Measurements from ENCODE around the gene PMEL. TPM values are rescaled to one million over a fixed set of nuclear protein-coding genes. Genes with fewer than 3 reads are reported as not detected.

Gene PMEL
- total RNA-seq, 1 experiment from 2014 or later = 72.2 TPM

DNA sequence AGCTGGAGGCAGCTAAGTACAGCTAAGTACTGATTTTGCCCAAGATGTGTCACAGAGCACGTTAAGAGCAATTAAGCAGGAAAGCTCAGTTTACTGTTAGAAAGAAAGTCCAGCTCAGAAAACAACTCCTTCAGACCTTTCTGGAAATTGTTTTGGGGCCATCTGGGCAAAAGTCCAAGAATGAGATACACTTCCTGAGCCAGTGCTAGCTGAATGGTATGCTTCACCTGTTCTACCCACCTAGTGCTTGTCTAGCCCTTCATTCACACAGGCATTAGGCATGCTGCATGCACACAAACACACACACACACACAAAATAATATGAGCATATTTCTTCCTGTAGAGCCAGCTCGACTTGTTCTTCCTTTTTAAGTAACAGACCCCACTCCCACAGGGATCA is 48.4 kb upstream of the PMEL start:
- Mint-ChIP-seq H3K27me3 (ENCODE audit: low read depth) (no peaks in the 10 kb centered on the region), H3K4me3 (no peak overlapping the region), H3K9me3 (no peaks in the 10 kb centered on the region), H3K27ac (peak overlapping the region; percentile 66; the same call in 1 of the 2 replicates), H3K36me3 (0 out of 2 replicates have a peak, but pooled peaks cover 5% of the 10 kb centered on the region), H3K4me1 (0 out of 2 replicates have a peak, but pooled peaks cover under 1% of the 10 kb centered on the region)
- ATAC-seq = no peak
- no peak for DNase-seq (ENCODE audit: low spot score)
- POLR2A ChIA-PET = interaction anchor here (0.7 kb wide), 1 partner anchor 256 kb away, joined by 3 read pairs; no protein-coding TSS in a partner anchor
- CTCF ChIA-PET = interaction anchor here (1.0 to 1.3 kb wide), 5 partner anchors 15 to 193 kb away, joined by 3 to 5 read pairs (median 3); partner anchors contain the start of genes RAB5B and SUOX
- TF ChIP-seq TEAD1 (CRISPR knock-in tag; IDR thresholded peaks at IDR 0.05) (no peak), SMAD3 (CRISPR knock-in tag; IDR thresholded peaks at IDR 0.05; ENCODE audit: borderline replicate concordance) (no peak), NFYB (CRISPR knock-in tag; conservative IDR thresholded peaks at IDR 0.05; ENCODE audit: low read depth) (no peak), ZNF317 (CRISPR knock-in tag; IDR thresholded peaks at IDR 0.05; ENCODE audit: borderline replicate concordance, low read depth) (no peak), ETV6 (CRISPR knock-in tag; IDR thresholded peaks at IDR 0.05) (no peak), ZBTB21 (CRISPR knock-in tag; IDR thresholded peaks at IDR 0.05; ENCODE audit: borderline replicate concordance) (no peak), NR3C1 (CRISPR knock-in tag; conservative IDR thresholded peaks at IDR 0.05; ENCODE audit: low read depth) (no peak), NR1H2 (CRISPR knock-in tag; IDR thresholded peaks at IDR 0.05) (no peak), ELF4 (CRISPR knock-in tag; IDR thresholded peaks at IDR 0.05; ENCODE audit: low read depth) (no peak)
- TF ChIP-seq, protein P1, sequence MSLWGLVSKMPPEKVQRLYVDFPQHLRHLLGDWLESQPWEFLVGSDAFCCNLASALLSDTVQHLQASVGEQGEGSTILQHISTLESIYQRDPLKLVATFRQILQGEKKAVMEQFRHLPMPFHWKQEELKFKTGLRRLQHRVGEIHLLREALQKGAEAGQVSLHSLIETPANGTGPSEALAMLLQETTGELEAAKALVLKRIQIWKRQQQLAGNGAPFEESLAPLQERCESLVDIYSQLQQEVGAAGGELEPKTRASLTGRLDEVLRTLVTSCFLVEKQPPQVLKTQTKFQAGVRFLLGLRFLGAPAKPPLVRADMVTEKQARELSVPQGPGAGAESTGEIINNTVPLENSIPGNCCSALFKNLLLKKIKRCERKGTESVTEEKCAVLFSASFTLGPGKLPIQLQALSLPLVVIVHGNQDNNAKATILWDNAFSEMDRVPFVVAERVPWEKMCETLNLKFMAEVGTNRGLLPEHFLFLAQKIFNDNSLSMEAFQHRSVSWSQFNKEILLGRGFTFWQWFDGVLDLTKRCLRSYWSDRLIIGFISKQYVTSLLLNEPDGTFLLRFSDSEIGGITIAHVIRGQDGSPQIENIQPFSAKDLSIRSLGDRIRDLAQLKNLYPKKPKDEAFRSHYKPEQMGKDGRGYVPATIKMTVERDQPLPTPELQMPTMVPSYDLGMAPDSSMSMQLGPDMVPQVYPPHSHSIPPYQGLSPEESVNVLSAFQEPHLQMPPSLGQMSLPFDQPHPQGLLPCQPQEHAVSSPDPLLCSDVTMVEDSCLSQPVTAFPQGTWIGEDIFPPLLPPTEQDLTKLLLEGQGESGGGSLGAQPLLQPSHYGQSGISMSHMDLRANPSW (CRISPR knock-in tag; conservative IDR thresholded peaks at IDR 0.05; ENCODE audit: low read depth) = no peak

GRCh38 chr12:56013482-56013881 is 47.6 kb upstream of the PMEL start:
- POLR2A ChIA-PET = interaction anchor here (0.7 kb wide), 1 partner anchor 256 kb away, joined by 3 read pairs; no protein-coding TSS in a partner anchor
- no peak overlapping the region for H3K4me3 Mint-ChIP-seq
- H3K27ac Mint-ChIP-seq = no peak overlapping the region
- peaks cover 4% of the 10 kb centered on the region for H3K4me1 Mint-ChIP-seq
- CTCF ChIA-PET = interaction anchor here (1.0 to 1.3 kb wide), 4 partner anchors 16 to 192 kb away, joined by 3 to 5 read pairs (median 4); partner anchors contain the start of genes RAB5B and SUOX
- DNase-seq (ENCODE audit: low spot score) (no peak), ATAC-seq (no peak)
- no peaks in the 10 kb centered on the region for H3K27me3 Mint-ChIP-seq (ENCODE audit: low read depth)
- 0 out of 2 replicates have a peak, but pooled peaks cover 5% of the 10 kb centered on the region for H3K36me3 Mint-ChIP-seq
- H3K9me3 Mint-ChIP-seq = no peaks in the 10 kb centered on the region
- TF ChIP-seq KAT7 (CRISPR knock-in tag; IDR thresholded peaks at IDR 0.05; ENCODE audit: borderline replicate concordance) (no peak), ZNF671 (CRISPR knock-in tag; IDR thresholded peaks at IDR 0.05) (no peak), ZNF263 (CRISPR knock-in tag; IDR thresholded peaks at IDR 0.05; ENCODE audit: low read depth) (no peak), MAX (CRISPR knock-in tag; IDR thresholded peaks at IDR 0.05) (no peak), ZSCAN18 (CRISPR knock-in tag; IDR thresholded peaks at IDR 0.05) (no peak), NR3C1 (CRISPR knock-in tag; conservative IDR thresholded peaks at IDR 0.05; ENCODE audit: low read depth) (no peak), SP1 (CRISPR knock-in tag; conservative IDR thresholded peaks at IDR 0.05) (no peak), FOXK1 (CRISPR knock-in tag; IDR thresholded peaks at IDR 0.05) (no peak), NFATC4 (CRISPR knock-in tag; IDR thresholded peaks at IDR 0.05) (no peak)
- TF ChIP-seq, protein P2, sequence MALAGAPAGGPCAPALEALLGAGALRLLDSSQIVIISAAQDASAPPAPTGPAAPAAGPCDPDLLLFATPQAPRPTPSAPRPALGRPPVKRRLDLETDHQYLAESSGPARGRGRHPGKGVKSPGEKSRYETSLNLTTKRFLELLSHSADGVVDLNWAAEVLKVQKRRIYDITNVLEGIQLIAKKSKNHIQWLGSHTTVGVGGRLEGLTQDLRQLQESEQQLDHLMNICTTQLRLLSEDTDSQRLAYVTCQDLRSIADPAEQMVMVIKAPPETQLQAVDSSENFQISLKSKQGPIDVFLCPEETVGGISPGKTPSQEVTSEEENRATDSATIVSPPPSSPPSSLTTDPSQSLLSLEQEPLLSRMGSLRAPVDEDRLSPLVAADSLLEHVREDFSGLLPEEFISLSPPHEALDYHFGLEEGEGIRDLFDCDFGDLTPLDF (CRISPR knock-in tag; IDR thresholded peaks at IDR 0.05) = no peak
- TF ChIP-seq, protein P3, sequence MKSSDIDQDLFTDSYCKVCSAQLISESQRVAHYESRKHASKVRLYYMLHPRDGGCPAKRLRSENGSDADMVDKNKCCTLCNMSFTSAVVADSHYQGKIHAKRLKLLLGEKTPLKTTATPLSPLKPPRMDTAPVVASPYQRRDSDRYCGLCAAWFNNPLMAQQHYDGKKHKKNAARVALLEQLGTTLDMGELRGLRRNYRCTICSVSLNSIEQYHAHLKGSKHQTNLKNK (CRISPR knock-in tag; IDR thresholded peaks at IDR 0.05) = no peak
- TF ChIP-seq, protein P4, sequence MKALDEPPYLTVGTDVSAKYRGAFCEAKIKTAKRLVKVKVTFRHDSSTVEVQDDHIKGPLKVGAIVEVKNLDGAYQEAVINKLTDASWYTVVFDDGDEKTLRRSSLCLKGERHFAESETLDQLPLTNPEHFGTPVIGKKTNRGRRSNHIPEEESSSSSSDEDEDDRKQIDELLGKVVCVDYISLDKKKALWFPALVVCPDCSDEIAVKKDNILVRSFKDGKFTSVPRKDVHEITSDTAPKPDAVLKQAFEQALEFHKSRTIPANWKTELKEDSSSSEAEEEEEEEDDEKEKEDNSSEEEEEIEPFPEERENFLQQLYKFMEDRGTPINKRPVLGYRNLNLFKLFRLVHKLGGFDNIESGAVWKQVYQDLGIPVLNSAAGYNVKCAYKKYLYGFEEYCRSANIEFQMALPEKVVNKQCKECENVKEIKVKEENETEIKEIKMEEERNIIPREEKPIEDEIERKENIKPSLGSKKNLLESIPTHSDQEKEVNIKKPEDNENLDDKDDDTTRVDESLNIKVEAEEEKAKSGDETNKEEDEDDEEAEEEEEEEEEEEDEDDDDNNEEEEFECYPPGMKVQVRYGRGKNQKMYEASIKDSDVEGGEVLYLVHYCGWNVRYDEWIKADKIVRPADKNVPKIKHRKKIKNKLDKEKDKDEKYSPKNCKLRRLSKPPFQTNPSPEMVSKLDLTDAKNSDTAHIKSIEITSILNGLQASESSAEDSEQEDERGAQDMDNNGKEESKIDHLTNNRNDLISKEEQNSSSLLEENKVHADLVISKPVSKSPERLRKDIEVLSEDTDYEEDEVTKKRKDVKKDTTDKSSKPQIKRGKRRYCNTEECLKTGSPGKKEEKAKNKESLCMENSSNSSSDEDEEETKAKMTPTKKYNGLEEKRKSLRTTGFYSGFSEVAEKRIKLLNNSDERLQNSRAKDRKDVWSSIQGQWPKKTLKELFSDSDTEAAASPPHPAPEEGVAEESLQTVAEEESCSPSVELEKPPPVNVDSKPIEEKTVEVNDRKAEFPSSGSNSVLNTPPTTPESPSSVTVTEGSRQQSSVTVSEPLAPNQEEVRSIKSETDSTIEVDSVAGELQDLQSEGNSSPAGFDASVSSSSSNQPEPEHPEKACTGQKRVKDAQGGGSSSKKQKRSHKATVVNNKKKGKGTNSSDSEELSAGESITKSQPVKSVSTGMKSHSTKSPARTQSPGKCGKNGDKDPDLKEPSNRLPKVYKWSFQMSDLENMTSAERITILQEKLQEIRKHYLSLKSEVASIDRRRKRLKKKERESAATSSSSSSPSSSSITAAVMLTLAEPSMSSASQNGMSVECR (CRISPR knock-in tag; IDR thresholded peaks at IDR 0.05; ENCODE audit: borderline replicate concordance) = no peak
- TF ChIP-seq, protein P5, sequence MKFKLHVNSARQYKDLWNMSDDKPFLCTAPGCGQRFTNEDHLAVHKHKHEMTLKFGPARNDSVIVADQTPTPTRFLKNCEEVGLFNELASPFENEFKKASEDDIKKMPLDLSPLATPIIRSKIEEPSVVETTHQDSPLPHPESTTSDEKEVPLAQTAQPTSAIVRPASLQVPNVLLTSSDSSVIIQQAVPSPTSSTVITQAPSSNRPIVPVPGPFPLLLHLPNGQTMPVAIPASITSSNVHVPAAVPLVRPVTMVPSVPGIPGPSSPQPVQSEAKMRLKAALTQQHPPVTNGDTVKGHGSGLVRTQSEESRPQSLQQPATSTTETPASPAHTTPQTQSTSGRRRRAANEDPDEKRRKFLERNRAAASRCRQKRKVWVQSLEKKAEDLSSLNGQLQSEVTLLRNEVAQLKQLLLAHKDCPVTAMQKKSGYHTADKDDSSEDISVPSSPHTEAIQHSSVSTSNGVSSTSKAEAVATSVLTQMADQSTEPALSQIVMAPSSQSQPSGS (CRISPR knock-in tag; IDR thresholded peaks at IDR 0.05; ENCODE audit: borderline replicate concordance, low read depth) = no peak

Measured in WTC11 (cell line).